CD4-positive, alpha-beta T cell treated with Interleukin-2 at 100 ng/mL for 4 hours (primary cell): ENCODE measurements around the gene RNF180.

ENCODE experiments used
- DNase-seq: peaks from one replicate; pipeline ENCODE4 v3.0.0-alpha.2; 2020; ENCODE audit warnings: low spot score

Gene RNF180, protein sequence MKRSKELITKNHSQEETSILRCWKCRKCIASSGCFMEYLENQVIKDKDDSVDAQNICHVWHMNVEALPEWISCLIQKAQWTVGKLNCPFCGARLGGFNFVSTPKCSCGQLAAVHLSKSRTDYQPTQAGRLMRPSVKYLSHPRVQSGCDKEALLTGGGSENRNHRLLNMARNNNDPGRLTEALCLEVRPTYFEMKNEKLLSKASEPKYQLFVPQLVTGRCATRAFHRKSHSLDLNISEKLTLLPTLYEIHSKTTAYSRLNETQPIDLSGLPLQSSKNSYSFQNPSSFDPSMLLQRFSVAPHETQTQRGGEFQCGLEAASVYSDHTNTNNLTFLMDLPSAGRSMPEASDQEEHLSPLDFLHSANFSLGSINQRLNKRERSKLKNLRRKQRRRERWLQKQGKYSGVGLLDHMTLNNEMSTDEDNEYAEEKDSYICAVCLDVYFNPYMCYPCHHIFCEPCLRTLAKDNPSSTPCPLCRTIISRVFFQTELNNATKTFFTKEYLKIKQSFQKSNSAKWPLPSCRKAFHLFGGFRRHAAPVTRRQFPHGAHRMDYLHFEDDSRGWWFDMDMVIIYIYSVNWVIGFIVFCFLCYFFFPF

DNA sequence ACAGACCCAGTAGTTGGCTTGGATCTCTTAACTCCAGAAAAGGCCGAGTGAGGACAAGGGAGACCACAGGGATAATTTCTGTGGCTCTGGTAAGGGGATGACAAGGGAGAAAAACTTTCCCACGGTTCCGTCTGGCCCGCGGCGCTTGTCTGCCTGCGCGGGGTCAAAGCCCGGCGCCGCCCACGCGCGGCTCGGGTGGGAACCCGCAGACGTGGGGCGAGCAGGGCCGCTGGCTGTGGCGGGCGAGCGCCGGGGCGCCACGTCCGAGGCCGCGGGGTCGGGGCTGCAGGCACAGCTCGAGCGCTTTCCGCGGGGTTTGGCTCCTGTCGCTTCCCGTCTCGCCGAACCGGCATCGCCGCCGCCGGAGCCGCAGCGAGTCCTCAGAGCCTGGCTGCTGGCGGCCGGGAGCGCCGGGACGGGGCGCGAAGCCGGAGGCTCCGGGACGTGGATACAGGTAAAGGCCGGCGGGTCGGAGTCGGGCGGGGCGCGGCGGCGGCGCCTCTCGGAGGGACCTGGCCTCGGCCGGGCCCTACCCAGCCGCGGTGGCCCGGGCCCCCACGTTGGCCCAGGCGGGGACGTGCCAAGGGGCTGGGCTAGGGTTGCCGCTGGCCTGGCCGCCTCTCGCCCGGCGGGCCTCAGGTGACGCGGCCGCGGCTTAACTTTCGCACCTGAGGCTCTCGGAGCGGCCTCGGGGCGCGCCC lies at the start of gene RNF180:
RNF180 (plus strand) TSS at position 344 of the 701 bp plus-strand sequence. CDS start 34,965 bp downstream, outside the sequence.
- DNase-seq = no peak

DNA sequence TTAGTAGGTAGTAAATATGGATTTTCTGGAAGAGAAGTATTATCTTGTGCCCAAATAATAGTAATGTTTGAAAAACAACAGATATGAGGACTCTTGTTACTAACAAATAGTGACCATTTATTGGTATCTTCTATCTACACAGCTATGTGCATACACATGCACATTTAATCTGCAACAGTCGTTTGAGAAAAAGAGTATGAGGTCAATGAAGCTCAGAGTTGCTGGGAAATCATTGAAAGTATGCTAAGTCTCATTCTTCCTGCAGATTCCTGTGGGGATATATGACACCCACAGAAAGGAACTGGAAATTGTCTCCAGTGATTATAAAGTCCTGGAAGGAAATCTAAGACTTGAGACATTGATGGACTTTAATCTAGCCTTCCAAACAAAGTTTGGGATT lies 40.1 kb upstream of the RNF180 start:
- no peak for DNase-seq

DNA sequence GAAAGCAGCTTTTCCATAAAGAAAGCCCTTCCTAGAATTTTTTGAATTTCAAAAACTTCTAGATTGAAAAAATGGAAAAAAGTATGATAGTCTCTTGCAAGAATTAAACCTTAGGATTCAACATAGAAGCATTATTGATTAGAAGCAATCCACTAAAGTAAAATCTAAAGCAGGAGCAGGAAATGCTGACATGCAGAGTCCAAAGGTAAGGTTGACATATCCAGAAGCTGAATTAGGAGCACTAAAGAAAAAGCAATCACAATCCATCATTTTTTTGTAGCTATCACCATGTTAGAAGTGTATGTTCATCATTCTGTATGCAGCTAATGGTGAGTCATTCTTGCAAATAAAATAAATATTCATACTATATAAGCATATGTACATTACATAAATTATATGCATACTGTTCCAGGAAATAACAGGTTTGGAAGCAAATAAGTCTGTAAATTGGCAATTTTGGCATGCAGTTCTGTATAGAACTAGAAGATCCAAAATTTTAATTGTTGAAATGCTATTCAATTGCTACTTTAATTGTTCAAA lies 39.4 kb upstream of the RNF180 start:
- no peak for DNase-seq

DNA sequence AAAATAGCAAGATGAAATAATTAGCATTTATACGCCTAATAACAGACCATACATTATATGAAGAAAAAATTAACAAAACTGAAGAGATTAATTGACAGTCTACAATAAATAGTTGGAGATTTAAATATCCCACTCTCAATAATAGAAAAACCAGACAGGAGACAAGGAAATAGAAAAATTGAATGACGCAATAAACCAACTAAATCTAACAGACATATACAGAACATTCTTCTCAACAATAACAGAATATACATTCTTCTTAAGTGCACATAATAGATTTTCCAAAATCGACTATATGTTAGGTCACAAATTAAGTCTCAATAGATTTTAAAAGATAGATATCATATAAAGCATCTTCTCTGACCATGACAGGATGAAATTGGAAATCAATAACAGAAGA lies 25.6 kb upstream of the RNF180 start:
- no peak for DNase-seq

DNA sequence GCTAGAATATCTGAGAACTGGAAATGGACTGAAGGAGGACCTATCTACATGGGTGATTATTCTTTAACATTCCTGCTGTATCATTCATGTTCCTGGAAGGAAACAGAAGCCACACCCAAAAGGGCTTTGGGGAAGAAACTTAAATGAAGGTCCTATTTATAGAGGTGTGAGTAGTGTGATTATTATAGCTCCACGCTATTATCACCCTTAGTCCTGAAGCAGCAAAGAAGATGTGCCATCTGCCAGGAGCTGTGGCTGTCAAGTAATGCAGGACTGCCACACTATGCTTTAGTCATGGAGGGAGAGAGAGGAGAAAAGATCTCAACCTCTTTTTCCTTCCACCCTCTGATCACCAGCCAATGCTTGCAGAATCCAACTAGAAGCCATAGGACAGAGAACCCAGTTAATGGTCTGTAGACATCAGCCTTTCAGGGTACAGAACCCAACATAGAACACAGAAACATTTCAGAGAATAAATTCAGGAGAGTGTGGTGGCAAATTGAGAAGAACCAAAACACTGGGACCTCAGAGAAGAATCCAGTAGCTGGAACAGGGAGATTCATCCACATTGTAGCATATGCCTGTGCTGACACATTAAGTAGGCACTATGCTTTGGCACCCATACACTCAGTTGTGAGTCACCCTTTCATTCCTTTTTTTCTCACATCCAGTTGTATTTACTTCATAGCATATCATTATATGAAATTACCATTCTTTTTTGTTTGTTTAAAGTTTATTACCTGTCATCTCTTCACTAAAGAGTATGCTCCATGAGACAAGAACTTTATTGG lies 21.0 kb upstream of the RNF180 start:
- DNase-seq = no peak

DNA sequence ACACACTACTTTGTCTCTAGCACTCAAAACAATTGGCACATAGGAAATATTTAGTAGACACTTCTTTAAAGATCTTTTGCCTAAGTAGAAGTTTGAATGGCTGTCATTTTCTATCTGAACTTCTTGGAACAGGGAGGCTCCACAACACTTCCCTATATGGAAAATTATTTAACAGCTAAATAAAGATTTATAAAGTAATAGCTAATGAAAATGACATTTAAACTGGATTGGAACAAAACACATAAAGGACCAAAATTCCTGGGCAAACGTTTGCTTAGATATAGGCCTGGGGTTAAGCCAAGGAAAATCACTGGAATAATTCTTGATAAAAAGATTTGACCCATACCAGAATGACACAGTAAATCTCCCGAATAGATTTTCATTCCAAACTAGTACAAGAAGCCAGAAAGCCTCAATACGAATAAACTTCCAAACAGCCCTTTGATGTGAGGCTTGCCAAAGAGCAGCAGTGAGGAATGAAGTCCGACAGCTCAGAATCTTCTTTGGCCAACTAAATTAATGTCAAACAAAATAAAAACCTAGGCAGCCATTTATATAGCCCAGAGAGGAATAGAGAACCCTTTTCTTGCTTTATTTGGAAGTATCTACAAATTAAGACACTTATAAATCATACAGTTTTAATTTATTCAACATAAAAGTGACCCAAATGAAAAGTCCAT lies 20.3 kb upstream of the RNF180 start:
- DNase-seq = no peak

DNA sequence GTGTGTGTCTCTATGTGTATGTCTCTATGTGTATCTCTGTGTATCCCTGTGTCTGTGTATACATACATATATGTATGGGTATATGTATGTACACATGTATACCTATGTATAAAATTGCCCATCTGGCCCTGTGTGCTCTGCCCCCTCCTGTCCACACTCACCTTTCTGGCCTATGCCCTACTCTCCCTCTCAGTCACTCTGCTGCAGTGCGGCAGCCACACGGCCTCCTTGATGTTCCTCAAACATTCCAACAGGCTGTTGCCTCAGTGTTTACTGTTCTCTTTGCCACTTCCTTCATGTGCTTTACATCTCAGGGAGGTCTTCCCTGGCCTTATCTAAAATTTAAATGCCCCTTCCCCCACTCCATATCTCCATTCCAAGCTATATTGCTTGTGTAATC lies 18.3 kb upstream of the RNF180 start:
- DNase-seq = no peak

DNA sequence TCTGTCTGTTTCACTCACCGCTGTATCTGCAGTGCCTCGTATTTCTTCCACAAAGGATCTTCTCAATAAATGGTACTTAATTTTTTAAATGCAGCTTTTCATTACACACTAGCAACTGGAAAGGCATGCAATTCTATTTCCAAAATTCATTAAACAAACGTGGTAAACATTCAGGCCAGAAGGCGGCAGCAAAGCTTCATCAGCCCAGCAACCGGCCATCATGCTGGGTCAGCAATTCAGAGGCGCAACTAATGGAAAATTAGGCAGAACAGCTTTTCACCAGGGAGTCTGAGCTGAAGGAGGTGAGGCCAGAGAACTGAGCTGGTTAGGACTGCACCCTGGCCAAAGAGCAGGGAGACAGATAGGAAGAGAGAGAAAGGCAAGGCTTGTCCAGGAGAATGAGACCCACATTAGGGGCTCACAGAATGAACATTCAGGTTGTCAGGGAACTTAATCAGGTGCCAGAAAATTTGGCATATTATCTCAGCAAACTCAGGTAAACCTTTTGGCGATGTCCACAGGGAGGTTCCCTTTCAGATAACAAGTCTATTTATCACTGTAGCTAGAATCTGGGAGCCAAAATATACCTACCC lies 17.7 kb upstream of the RNF180 start:
- DNase-seq = no peak

DNA sequence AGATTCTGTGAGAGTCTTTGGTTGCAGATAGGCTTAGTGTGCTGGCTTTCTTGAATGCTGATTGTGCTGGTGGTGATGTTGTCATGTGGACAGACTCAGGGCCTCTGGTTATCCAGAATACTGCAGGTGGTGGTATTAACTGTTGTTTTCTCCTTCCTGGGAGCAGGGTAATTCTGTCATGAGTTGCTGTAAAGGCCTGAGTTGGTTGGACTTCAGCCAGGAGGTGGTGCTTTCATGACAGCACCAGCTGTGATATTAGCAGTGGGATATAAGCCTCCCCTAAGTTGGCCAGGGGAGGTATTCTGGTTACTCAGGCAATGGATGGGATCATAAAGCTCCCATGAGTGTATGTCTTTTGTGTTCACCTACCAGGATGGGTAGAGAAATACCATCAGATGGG lies 16.4 kb upstream of the RNF180 start:
- no peak for DNase-seq

DNA sequence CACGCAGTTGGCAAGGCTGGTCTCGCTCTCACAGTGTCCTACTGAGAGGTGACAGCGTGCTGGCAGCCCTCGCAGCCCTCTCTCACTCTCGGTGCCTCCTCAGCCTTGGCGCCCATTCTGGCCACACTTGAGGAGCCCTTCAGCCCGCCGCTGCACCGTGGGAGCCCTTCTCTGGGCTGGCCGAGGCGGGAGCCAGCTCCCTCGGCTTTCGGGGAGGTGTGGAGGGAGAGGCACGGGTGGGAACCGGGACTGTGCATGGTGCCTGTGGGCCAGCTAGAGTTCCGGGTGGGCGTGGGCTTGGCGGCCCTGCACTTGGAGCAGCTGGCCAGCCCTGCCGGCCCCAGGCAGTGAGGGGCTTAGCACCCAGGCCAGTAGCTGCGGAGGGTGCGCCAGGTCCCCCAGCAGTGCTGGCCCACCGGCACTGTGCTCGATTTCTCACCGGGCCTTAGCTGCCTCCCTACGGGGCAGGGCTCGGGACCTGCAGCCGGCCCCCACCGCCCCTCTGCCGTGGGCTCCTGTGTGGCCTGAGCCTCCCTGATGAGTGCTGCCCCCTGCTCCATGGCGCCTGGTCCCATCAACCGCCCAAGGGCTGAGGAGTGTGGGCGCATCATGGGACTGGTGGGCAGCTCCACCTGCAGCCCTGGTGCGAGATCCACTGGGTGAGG lies 15.7 kb upstream of the RNF180 start:
- no peak for DNase-seq

DNA sequence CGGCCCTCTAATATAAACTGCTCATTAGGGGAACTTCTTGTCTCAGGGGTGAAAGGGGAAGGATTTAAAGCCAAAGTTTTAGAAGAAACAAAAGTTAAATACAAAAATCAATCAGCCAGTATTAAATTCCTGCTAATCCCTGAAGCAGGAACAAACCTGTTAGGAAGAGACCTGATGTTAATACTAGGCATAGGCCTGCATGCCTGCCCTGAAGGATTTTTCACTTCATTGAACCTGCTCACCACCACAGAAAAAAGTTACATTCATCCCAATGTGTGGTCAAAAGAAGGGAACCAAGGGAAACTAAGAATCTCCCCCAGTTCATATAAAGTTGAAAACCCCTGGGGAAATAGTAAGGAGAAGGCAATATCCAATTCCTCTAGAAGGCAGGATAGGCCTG lies 9.4 kb upstream of the RNF180 start:
- DNase-seq = no peak

DNA sequence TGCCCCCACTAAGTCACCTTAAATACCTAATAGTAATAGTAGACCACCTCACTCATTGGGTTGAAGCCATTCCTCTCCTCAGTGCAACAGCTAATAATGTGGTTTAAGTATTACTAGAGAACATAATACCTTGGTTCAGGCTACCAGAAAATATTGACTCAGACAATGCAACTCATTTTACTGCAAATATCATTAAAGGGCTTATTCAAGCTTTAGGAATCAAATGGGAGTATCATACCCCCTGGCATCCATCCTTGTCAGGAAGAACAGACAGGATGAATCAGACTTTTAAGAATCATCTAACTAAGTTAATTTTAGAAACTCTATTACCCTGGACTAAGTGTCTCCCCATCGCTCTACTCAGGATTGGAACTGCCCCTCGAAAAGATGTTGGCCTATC lies 6.8 kb upstream of the RNF180 start:
- DNase-seq = no peak

DNA sequence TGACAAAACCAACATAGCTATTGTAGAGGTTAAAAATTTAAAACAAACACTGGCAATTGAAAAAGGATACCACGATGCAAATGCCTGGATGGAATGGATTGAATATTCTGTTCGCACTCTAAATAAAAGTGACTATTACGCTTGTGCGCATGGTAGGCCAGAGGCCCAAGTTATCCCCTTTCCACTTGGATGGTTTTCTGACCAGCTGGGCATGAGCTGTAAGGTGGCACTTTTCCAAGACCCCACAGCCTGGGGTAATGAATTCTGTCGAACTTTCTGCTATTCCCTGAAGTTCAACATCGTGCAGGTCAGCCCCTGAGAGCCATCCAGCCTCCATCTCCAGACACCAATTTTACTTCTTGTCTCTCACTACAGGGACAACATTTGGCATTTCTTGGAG lies 5.4 kb upstream of the RNF180 start:
- no peak for DNase-seq

DNA sequence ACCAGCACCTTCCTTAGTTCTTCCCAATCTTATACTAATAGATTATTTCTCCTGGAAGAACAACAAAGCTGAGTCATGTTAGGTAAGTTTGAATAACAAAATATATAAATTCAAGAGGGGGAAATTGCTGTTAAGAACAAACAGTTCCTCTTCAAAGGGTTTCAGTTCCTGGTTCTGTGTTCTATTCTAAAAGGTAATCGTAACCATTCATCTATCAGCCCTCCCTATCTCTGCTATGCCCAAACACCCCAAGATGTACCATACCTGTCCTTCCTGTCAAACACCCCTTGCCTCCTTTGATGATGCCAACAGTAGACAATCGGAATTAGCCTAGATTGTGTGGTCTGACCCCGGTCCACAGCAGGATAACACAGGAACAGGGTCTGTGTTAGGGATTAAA lies 4.2 kb upstream of the RNF180 start:
- DNase-seq = no peak

DNA sequence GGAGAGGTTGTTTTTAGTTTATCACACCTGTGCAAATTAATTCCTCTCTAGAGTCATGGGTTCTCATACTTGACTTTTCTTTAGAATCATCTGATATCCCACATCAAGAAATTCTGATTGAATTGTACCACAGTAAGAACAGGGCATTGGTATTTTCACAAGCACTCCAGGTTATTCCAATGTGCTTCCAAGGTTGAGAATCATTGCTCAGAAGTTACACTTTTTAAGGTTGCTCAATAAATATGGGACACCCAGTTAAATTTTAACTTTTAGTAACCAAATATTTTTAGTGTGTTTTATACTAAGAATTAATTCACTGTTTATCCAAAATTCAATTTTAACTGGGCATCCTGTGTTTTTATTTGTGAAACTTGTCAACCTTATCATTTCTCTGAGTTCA lies 2.5 kb upstream of the RNF180 start:
- DNase-seq = no peak

DNA sequence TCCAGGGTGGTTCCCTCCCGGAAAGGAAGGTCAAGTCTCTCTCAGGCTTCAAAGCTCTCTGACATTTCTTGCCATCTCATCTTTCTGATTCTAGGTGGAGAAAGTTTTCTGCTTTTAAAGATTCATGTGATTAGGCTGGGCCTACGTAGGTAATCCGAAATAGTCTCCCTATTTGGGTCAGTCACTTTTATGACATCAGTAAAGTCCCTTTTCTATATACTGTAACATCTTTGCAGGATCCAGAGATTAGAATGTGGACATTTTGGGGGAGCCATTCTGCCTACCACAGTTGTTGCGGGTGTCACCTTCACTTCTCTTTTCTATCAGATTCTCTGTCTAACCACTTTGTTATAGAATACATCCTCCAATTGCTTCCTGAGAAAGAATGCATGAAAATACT lies 1.9 kb upstream of the RNF180 start:
- no peak for DNase-seq

DNA sequence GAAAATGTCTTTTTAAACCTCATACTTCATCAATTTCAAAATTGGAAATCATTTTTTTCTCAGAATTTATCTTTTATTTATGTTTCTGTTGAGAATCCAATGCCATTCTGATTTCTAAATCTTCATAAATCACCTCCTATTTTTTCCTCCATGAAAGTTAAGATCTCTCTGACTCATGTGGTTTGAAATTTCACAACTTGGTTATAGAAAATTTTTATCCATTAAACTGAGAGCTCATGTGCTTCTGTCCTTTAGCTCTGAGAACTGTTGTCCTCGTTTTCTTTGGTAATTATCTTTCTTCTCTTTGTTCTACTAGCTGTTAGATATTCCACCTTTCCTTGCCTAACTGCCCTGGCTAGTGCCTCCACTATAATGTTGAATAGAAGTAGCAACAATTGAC lies 1.5 kb upstream of the RNF180 start:
- no peak for DNase-seq

DNA sequence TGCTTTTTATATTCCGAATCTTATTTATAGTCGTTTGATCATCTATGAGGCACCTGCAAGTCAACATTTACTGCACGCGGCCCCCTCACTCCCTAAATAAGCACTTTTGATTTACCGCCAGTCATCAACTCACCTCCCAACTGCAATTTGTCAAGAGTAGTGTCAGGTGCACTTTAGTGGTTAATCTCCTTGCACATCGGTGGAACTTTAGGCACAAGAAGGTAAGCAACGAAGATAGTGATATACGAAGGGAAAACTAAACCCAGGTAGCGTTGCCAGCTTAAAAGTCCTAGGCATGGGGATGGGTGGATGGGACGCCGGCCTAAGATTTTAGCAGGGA lies 513 bp upstream of the RNF180 start:
- DNase-seq = no peak

DNA sequence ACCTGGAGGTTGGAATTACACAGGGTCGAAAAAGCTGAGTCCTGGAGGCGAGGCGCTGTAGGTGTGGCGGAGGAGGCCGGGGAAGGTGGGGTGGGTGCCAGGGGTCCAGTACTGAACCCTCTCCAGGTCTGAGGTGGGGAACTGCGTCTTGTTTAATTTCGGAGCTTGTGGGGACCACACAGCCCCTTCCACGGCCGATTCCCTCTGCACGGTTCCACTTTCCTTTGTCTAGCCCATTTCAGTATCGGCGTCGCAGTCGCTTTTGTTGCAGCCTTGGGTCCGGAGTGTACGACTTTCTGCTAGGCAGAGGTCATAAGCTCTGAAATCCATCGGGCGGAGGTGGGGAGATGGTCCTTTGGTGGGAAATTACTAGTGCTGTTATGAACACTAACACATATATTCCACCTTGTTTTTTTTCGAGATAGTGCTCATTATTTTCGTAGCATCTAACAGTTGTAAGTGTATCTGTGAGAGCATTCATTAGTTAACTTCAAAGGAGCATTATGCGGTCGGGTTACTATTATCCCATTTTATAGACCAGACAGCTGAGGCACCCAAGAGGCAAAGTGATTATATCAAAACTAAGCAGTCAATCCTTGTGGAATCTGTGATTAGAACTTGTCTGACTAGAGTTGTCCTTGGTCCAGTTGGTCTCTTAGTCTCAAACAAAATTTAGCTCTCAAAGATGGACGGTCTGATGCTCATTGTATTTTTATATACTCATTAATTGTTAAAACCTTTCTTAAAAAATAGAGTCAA lies 737 bp downstream of the RNF180 start:
- DNase-seq = no peak

DNA sequence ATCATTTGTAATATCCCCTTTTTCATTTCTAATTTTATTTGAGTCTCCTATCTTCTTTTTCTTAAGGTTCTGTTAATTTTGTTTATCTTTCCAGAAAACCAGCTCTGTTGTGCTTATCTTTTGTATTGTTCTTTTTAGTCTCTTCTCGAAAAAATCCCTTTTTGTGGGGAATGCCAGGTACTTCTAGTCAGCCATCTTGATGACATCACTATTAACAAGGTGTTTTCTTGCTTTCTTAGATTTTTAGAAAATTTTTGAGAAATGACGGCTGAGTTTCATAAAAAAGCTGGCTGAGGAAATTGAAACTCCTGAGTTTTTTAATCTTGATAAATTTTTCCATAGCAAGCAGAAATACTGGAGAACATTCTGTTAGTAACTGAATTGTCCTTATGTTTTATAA lies 10.7 kb downstream of the RNF180 start:
- no peak for DNase-seq
